Neural progenitor cell (in vitro differentiated cells): ENCODE measurements around the gene PADI2. TPM values are rescaled to one million over a fixed set of nuclear protein-coding genes. Genes with fewer than 3 reads are reported as not detected.

Source experiments
- DNase-seq: peaks from one replicate; pipeline ENCODE4 v3.0.0-alpha.2; 2016; ENCODE audit warnings: low spot score
- H2AFZ ChIP-seq: fragments of 200-600 bp; sonication (generic); replicated peaks from 2 replicates; pipeline ENCODE4 v1.6.1; 2016; ENCODE audit warnings: antibody characterized with exemption
- H3F3A ChIP-seq: fragments of 200-600 bp; sonication (generic); 2 replicates; pipeline ENCODE4 v1.6.1; 2016; ENCODE audit warnings: antibody characterized with exemption, low read depth
- H3K27ac ChIP-seq: fragments of 200-600 bp; sonication (generic); 2 replicates; pipeline ENCODE4 v1.5.1; 2016; ENCODE audit warnings: mild to moderate bottlenecking
- H3K27me3 ChIP-seq: fragments of 200-600 bp; sonication (generic); 2 replicates; pipeline ENCODE4 v1.6.1; 2016; ENCODE audit warnings: mild to moderate bottlenecking, moderate library complexity
- H3K36me3 ChIP-seq: fragments of 200-600 bp; sonication (generic); 2 replicates; pipeline ENCODE4 v1.5.1; 2016
- H3K4me1 ChIP-seq: fragments of 200-600 bp; sonication (generic); 2 replicates; pipeline ENCODE4 v1.6.1; 2016; ENCODE audit warnings: mixed run types
- H3K4me2 ChIP-seq: fragments of 200-600 bp; sonication (generic); 2 replicates; pipeline ENCODE4 v1.6.1; 2016
- H3K4me3 ChIP-seq: fragments of 200-600 bp; sonication (generic); 2 replicates; pipeline ENCODE4 v1.5.1; 2016
- H3K79me2 ChIP-seq: fragments of 200-600 bp; sonication (generic); 2 replicates; pipeline ENCODE4 v1.6.1; 2016; ENCODE audit warnings: low read depth
- H3K9ac ChIP-seq: fragments of 200-600 bp; sonication (generic); 2 replicates; pipeline ENCODE4 v1.6.1; 2016
- H3K9me3 ChIP-seq: fragments of 200-600 bp; sonication (generic); 2 replicates; pipeline ENCODE4 v1.5.1; 2016; ENCODE audit warnings: low read depth
- H4K20me1 ChIP-seq: fragments of 200-600 bp; sonication (generic); 2 replicates; pipeline ENCODE4 v1.6.1; 2016; ENCODE audit warnings: low read depth
- H3K27ac Mint-ChIP-seq: 3 replicates; pipeline ENCODE4 v1.8.0; 2021; ENCODE audit warnings: mixed read lengths
- H3K27me3 Mint-ChIP-seq: 2 replicates; pipeline ENCODE4 v1.8.0; 2022; ENCODE audit warnings: low read depth, mild to moderate bottlenecking, inconsistent platforms, moderate library complexity, mixed read lengths; ENCODE audit not compliant: insufficient read depth
- H3K36me3 Mint-ChIP-seq: 3 replicates; pipeline ENCODE4 v1.8.0; 2021; ENCODE audit warnings: mixed read lengths
- H3K4me1 Mint-ChIP-seq: 3 replicates; pipeline ENCODE4 v1.8.0; 2021; ENCODE audit warnings: mixed read lengths
- H3K4me3 Mint-ChIP-seq: 3 replicates; pipeline ENCODE4 v1.8.0; 2021; ENCODE audit warnings: mild to moderate bottlenecking, moderate library complexity, mixed read lengths
- H3K9me3 Mint-ChIP-seq: 3 replicates; pipeline ENCODE4 v1.8.0; 2020; ENCODE audit warnings: mixed read lengths
- EZH2 ChIP-seq: fragments of 200-600 bp; sonication (generic); IDR thresholded peaks from 2 replicates; pipeline ENCODE4 v1.6.1; 2017; ENCODE audit warnings: antibody characterized with exemption, mild to moderate bottlenecking, moderate library complexity
- EZH2phosphoT487 ChIP-seq: fragments of 200-600 bp; sonication (generic); IDR thresholded peaks from 2 replicates; pipeline ENCODE4 v1.6.1; 2017; ENCODE audit warnings: antibody characterized with exemption
- total RNA-seq: library from RNA; depleted of rRNA; stranded (reverse); fragments of >200 nt; gene quantifications from 2 replicates; pipeline ENCODE4 v1.2.3, GENCODE V29; 2015; ENCODE audit warnings: low replicate concordance
- TF ChIP-seq, protein P1 (sequence below): fragments of 200-600 bp; sonication (generic); IDR thresholded peaks from 2 replicates; pipeline ENCODE4 v1.5.1; 2017; ENCODE audit warnings: antibody characterized with exemption, mild to moderate bottlenecking

Gene PADI2
- total RNA-seq, 1 donor from 2014 or later: 0.77 TPM

DNA sequence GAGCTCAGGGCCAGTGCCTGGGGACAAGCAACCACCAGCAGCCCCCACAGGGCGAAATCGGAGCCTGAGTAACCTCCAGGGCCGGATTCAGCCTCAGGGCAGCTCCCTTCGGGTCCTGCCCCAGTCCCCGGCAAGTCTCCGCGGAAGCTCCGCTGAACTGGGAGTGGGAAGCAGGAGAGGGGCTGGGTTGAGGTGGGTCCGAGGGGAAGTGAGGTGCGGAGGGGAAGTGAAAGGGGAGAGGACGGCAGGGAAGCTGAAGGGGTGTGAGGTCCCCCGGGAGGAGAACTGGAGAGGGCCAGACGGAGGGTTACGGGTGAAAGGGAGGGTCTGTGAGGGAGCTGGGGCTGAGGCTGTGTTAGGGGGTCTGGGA lies 560 bp downstream of the PADI2 start:
- Histone ChIP-seq H3K4me1 (peaks cover 20% of the 10 kb centered on the region), H3K4me2 (peak overlapping the region; percentile 75), H3K79me2 (no peaks in the 10 kb centered on the region), H3F3A (no peaks in the 10 kb centered on the region), H3K36me3 (no peaks in the 10 kb centered on the region), H4K20me1 (no peaks in the 10 kb centered on the region), H3K27me3 (peaks cover 50% of the 10 kb centered on the region), H2AFZ (peak overlapping the region; percentile 1), H3K27ac (no peak overlapping the region), H3K9ac (no peak overlapping the region), H3K9me3 (no peaks in the 10 kb centered on the region), H3K4me3 (peak overlapping the region; percentile 55)
- H3K9me3 Mint-ChIP-seq: no peaks in the 10 kb centered on the region
- peak overlapping the region; percentile 76 for H3K4me3 Mint-ChIP-seq
- H3K4me1 Mint-ChIP-seq: peaks cover 25% of the 10 kb centered on the region
- TF ChIP-seq, protein P1, sequence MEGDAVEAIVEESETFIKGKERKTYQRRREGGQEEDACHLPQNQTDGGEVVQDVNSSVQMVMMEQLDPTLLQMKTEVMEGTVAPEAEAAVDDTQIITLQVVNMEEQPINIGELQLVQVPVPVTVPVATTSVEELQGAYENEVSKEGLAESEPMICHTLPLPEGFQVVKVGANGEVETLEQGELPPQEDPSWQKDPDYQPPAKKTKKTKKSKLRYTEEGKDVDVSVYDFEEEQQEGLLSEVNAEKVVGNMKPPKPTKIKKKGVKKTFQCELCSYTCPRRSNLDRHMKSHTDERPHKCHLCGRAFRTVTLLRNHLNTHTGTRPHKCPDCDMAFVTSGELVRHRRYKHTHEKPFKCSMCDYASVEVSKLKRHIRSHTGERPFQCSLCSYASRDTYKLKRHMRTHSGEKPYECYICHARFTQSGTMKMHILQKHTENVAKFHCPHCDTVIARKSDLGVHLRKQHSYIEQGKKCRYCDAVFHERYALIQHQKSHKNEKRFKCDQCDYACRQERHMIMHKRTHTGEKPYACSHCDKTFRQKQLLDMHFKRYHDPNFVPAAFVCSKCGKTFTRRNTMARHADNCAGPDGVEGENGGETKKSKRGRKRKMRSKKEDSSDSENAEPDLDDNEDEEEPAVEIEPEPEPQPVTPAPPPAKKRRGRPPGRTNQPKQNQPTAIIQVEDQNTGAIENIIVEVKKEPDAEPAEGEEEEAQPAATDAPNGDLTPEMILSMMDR: no peak
- TF ChIP-seq EZH2: peak; percentile 19
- TF ChIP-seq EZH2phosphoT487: peak; percentile 64
- peak; percentile 46 for DNase-seq
- H3K27me3 Mint-ChIP-seq: peaks cover 43% of the 10 kb centered on the region
- H3K27ac Mint-ChIP-seq: no peak overlapping the region
- H3K36me3 Mint-ChIP-seq: no peaks in the 10 kb centered on the region

DNA sequence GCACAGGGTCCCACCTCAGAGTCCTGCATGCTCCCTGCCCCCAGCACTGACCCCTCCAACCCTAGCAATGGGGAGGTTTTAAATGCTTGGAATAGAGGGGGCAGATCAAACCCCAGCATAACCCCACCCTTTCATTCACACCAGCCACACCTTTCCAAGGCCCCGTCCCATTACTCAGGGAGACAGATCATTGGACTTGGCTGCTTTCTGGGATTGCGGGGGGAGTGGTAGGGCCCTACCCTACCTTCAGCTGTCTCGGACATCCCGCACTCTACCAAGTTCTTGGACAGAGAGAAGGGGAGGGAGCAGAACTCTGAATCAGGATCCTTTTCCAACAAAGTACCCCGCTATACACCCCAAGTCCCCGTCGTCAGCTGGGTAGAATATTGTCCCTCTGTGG lies 983 bp downstream of the PADI2 start:
- no peaks in the 10 kb centered on the region for H3K36me3 Mint-ChIP-seq
- Histone ChIP-seq H3K36me3 (no peaks in the 10 kb centered on the region), H3K9me3 (no peaks in the 10 kb centered on the region), H2AFZ (peak overlapping the region; percentile 1), H3K27ac (no peak overlapping the region), H3K27me3 (peaks cover 50% of the 10 kb centered on the region), H4K20me1 (no peaks in the 10 kb centered on the region), H3F3A (no peaks in the 10 kb centered on the region), H3K79me2 (no peaks in the 10 kb centered on the region), H3K4me3 (peak overlapping the region; percentile 55), H3K4me2 (peak overlapping the region; percentile 75), H3K9ac (no peak overlapping the region), H3K4me1 (peaks cover 20% of the 10 kb centered on the region)
- no peak overlapping the region for H3K27ac Mint-ChIP-seq
- no peak for TF ChIP-seq EZH2
- TF ChIP-seq, protein P1: no peak
- peaks cover 43% of the 10 kb centered on the region for H3K27me3 Mint-ChIP-seq
- DNase-seq: no peak
- peaks cover 25% of the 10 kb centered on the region for H3K4me1 Mint-ChIP-seq
- H3K4me3 Mint-ChIP-seq: peak overlapping the region; percentile 76
- H3K9me3 Mint-ChIP-seq: no peaks in the 10 kb centered on the region

DNA sequence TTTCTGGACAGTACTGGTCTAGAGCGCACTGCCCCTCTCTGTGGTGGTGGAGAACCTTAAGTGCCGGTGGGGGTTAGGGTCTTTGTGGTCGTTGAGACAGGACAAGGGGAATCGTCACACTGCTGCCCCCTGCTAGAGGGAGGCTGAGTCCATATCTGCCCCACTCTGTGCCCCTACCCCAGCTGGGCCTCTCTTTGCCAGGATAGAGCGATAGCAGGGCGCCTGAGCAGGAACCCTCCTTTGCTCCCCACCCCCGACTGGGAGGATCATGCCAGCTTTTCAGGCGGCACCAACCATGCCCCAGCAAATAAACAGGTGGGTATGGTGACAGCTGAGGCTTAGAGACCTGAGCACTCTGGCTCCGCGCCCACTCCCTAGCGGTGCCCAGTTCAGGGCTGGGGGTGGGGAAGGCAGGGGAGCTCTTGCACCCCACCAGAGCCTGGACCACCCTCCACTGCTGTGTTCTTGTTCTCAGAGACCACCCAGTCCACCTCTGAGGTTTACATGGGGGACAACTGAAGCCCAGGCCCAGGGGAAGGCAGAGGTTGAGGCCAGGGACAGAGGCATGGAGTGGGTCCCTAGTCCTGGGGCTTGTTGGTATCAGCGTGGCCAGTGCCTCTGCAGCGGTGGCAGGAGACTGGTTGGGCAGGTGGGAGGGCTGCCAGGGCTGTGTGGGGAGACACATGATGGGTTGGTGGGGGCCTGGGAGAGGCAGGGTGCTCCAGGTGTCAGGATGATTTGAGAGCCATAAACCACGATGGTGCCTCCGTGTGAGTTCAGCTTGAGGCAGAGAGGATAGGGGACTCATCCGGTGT lies 1.6 kb downstream of the PADI2 start:
- no peak overlapping the region for H3K4me3 ChIP-seq
- H3K27me3 Mint-ChIP-seq: peaks cover 43% of the 10 kb centered on the region

More for the DNA sequence above, 1.6 kb downstream of the PADI2 start:
- Histone ChIP-seq H3K4me1 (peaks cover 20% of the 10 kb centered on the region), H4K20me1 (no peaks in the 10 kb centered on the region), H3K79me2 (no peaks in the 10 kb centered on the region), H3K36me3 (no peaks in the 10 kb centered on the region), H3K9me3 (no peaks in the 10 kb centered on the region), H3K9ac (no peak overlapping the region), H3K27ac (no peak overlapping the region), H2AFZ (no peak overlapping the region), H3K27me3 (peaks cover 50% of the 10 kb centered on the region), H3F3A (no peaks in the 10 kb centered on the region), H3K4me2 (no peak overlapping the region)
- peak overlapping the region; percentile 76 for H3K4me3 Mint-ChIP-seq
- no peak for DNase-seq
- peaks cover 25% of the 10 kb centered on the region for H3K4me1 Mint-ChIP-seq
- TF ChIP-seq, protein P1: no peak
- H3K27ac Mint-ChIP-seq: no peak overlapping the region
- no peaks in the 10 kb centered on the region for H3K9me3 Mint-ChIP-seq
- no peaks in the 10 kb centered on the region for H3K36me3 Mint-ChIP-seq
